GM21360 (cell line): ENCODE results near the gene PRKG1.
"Not testable (repeated sequence)": the region's sequence is repeated elsewhere in the genome, so short reads cannot be mapped to it uniquely, and the experiment has no call there.

ENCODE experiments used
- ATAC-seq: cut with Tn5 transposase; IDR thresholded peaks from one replicate; pipeline ENCODE4 v1.9.1; 2021; ENCODE audit warnings: mild to moderate bottlenecking, moderate library complexity; ENCODE audit not compliant: unreplicated experiment

The PRKG1 gene

GRCh38 chr10:51112013-51112412 is 37.7 kb downstream of the PRKG1 start:
- ATAC-seq: no peak

- no peak for ATAC-seq
Measured at GRCh38 chr10:51113007-51113406, 38.7 kb downstream of the PRKG1 start.

GRCh38 chr10:51117053-51117660 is 42.9 kb downstream of the PRKG1 start:
- ATAC-seq: no peak

GRCh38 chr10:51117794-51118193 is 43.5 kb downstream of the PRKG1 start:
- no peak for ATAC-seq

- no peak for ATAC-seq
Measured at GRCh38 chr10:51119441-51119840, 45.2 kb downstream of the PRKG1 start.

GRCh38 chr10:51121861-51122260 is 47.6 kb downstream of the PRKG1 start:
- ATAC-seq: no peak

- no peak for ATAC-seq
Measured at GRCh38 chr10:51124852-51125251, 50.6 kb downstream of the PRKG1 start.

GRCh38 chr10:51125518-51125917 is 51.2 kb downstream of the PRKG1 start:
- no peak for ATAC-seq

- no peak for ATAC-seq
Measured at GRCh38 chr10:51129946-51130544, 55.8 kb downstream of the PRKG1 start.

GRCh38 chr10:51137756-51138529 is 63.7 kb downstream of the PRKG1 start:
- ATAC-seq: no peak

GRCh38 chr10:51139176-51139575 is 64.9 kb downstream of the PRKG1 start:
- no peak for ATAC-seq

- no peak for ATAC-seq
Measured at GRCh38 chr10:51141010-51141409, 66.7 kb downstream of the PRKG1 start.

GRCh38 chr10:51144161-51144781 is 70.0 kb downstream of the PRKG1 start:
- ATAC-seq: no peak

GRCh38 chr10:51145375-51145774 is 71.1 kb downstream of the PRKG1 start:
- no peak for ATAC-seq

GRCh38 chr10:51147644-51148399 is 73.5 kb downstream of the PRKG1 start:
- ATAC-seq: no peak

- no peak for ATAC-seq
Measured at GRCh38 chr10:51156926-51157325, 82.6 kb downstream of the PRKG1 start.

GRCh38 chr10:51158832-51159231 is 84.5 kb downstream of the PRKG1 start:
- ATAC-seq: no peak

GRCh38 chr10:51159841-51160240 is 85.6 kb downstream of the PRKG1 start:
- no peak for ATAC-seq

- ATAC-seq: no peak
Measured at GRCh38 chr10:51162002-51162401, 87.7 kb downstream of the PRKG1 start.

- ATAC-seq: not testable (repeated sequence)
Measured at GRCh38 chr10:51163380-51164049, 89.2 kb downstream of the PRKG1 start.
